NCI-H2196 treated with DMSO at 0.1 percent for 48 hours (cell line): Measurements from ENCODE around the gene FGF13.

Source experiments
- DNase-seq: peaks from one replicate; lab custom pipeline; 2025; ENCODE audit not compliant: unreplicated experiment; lab: John Stamatoyannopoulos, UW

The FGF13 gene

DNA sequence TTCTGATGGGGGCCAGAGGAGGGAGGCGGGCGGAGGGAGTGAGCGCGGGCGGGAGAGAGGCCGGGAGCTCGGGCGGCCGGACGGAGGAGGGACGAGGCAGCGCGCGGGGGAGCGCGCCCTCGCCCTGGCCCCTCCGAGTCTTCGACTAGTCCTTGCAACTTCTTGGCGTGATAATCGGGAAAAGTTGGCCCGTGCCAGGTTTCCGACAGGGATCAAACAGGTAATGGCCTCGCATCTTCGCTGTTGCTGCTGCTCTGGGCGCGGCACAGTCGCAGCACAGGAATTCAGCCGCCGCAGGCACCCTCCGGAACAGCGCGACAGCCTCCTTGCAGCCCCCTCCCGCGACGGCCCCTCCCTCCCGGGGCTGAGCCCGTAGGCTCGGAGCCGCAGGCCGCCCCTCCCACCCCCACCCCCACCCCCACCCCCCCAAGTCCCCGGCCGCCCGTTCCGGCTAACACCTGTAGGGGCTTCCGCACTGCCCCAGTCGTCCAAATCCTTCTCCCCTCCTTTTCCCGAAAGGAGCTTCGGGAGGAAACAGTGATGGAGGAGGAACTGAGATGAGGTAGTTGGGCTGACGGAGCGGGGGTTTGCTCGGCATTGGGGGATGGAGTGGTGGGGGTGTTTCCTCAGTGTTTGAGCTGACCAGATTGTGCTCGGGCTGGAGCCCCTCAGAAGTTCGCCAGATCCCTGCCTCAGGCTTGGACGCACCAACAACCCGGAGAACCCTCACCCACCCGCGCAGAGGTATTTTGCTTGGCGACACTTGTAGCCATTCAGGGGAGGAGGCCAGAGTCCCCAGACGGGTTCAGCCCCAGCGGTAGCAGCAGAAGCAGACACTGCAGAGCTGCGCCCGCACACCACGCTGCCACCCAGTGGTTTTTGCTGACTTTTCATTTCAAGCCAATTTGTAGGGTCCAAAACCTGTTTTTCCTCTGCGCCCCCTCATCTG, at the start of gene FGF13:
TSS of gene FGF13 (minus strand) at position 319 of the 949 bp plus-strand sequence. CDS start 714 bp downstream, outside the sequence.
- DNase-seq, result no peak

DNA sequence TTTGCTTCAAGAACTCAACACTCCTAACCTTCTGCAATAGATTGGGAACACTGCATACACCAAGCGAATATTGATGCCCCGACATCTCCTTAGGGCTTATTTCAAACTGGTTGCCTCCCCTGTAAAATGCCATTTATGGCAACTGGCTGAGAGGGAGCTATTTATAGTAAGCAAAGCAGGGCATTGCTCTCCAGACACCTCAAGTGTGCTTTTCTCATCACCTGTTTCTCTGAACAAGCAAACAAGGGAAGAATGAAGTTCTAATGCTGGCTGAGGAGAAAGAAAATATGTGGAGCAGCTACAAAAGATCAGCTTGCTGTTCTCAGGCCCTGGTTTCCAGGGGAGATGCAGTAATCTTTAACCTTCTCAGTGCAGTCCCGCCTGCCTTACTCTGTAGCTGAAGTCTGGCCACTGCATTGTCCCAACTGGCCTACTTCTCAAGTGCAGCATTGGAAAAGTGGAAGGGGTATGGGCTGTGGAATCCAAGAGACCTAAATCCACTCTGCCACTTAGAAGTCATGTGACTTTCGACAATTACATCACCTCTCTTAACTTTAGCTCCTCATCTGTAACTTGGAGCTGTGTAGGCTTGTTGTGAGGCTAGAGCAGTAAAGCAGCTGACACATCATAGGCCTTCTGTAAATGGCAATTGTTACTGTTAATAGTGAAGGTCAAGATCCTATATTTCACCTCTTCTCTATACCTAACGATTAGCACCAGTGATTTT, 47.9 kb upstream of the FGF13 start:
- DNase-seq, result no peak

DNA sequence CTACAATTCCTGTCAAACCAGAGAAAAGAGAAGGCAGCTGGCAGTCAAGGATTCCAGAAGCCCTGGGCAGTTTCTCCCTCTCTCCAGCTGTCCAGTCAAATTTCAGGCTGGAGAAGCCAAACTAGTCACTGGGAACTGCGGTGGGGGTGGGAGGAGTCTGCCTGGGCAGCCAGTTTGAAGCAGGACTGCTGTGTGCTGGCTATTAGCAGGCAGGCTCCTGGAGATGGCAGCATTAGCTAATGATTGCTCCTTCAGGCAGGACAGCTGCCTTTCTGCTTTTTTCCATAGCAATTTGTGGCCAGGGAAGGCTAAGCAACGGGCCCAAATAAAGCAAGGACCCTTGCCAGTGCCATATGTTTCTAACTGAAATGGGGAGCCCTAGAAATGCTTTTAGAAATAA, 44.7 kb upstream of the FGF13 start:
- no peak for DNase-seq

DNA sequence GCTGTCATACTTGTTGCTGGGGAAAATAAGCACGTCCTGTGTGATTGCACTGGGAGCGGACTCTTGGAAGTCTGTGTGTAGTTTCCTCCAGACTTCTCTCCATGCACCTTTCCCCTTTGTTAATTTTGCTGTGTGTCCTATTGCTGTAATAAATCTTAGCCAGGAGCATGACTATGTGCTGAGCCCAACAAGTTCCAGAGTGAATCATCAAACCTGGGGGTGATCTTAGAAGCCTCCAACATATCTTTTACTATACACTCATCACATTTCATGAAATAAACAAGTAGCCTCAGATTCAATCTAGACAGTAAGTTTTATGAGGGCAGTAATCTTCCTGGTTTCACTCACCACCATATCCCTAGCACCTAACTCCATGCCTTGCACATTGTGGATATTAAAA, 43.3 kb upstream of the FGF13 start:
- no peak for DNase-seq

DNA sequence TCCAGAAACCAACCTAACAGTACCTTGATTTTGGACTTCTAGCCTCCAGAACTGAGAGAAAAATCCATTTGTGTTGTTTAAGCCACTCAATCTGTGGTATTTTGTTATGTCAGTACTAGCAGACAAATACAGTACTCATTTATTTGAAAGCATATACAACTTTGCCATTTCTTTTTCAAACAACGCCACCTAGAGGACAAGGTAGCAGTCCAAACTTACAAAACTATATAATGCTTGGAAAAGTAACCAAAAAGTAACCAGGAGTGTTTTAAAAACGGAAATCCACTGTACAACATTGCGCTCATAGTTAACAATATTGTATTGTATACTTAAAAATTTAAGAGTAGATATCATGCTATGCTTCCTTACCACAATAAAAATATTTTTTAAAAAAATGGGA, 37.0 kb upstream of the FGF13 start:
- no peak for DNase-seq

DNA sequence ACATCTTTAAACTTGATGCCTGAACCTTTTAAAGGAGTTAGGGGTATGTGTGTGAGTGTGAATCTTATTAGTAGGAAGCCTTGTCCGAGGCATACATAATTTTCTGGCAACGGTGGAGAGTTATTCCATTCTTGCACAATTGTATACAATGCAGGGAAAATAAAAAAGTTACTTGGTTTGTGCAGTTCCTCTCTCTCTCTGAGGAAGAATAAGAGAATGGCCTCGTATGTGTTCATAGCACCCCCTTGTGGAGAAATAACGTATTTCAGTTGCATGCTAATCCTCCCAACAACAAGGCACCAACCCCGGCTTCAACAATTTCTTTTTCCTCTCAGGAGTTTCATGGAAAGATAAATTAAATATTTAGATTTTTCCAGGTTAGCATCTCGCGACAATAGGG, 33.7 kb upstream of the FGF13 start:
- DNase-seq, result no peak

DNA sequence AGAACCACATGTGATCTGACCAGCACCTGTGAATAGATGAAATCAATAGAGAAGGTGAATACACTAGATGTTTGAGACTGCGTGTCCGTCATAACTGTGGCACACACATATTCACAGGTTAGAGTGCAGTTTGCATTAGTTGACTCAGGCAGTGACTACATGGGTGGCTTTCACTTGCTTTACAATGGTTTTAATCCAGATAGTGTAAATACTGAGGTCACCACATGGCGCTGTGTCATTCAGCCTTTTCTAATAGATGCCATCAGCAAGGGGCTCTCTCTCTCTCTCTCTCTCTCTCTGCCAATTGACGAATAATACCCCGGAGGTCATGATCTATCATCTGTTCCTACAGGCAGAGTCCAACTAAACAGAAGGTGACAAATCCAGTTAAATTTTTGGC, 30.7 kb upstream of the FGF13 start:
- no peak for DNase-seq

DNA sequence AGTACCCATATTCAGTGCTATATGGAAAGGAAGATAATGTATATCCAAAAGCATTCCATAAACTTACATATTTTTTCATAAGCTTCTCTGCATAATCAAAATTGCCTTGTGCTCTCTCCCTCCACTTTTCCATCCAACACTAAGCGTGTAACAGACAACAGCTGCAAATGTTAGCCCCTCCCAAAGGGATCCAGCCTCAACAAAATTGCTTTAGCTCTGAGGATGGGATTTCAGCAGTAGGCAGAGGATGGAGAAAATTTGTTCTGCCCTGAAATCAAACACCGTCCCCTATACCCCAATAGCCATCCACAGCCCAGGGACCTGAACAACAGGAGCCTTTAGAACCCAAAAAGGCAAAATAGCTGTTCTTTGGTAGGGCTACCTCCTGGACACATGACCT, 28.8 kb upstream of the FGF13 start:
- no peak for DNase-seq

DNA sequence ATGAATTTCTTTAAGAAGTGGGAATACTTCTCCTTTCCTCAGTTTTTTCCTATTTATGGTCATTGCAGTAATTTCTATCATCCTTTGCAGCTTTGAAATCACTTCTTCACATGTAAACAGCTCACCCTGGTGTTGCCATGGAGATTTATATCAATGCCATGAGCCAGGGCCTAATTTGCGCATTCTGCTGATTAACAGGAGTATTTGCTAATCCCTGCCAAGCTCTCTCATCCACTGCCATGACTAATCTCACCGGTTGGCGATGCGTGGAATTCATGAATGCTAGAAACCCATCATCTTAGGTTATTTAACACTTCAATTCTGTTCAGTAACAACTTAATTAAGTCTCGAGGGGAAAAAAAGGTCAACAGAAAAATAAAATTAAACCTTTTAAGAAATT, 11.8 kb upstream of the FGF13 start:
- no peak for DNase-seq

DNA sequence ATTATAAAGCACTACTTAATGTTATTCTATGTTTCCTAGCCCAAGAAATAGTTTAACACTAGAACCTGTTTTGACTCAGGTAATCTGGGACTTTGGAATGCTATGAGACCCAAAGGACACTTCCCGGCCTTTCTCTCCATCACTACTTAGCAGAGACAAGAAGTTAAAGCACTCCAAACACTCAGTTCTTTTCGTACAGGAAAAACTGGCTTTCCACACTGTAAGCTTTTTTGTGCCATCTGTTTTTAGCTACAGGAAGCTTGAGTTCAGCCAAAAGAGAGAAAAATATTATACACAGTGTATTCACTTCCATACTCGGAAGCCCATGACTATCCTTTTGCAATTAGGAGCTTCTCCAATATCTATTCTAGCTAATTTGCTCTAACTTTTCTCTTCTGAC, 7.9 kb upstream of the FGF13 start:
- no peak for DNase-seq

DNA sequence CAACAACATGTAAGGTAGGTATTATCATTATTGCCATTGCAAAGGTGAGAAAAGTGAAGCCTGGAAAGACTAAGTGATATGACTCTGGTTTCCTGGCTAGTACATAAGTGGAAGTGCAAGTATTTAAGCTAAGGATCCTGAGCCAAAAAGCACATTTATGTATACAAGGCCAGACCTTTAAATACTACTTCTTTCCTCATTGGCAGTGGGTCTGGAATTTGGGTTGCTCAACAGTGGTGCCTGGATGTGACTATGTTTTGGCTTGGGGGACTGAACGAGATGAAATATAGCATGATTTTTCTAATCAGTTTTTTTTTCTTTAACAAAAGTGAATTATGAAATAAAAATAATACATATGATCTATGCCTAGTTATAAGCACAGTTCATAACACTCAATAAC, 7.4 kb upstream of the FGF13 start:
- no peak for DNase-seq

DNA sequence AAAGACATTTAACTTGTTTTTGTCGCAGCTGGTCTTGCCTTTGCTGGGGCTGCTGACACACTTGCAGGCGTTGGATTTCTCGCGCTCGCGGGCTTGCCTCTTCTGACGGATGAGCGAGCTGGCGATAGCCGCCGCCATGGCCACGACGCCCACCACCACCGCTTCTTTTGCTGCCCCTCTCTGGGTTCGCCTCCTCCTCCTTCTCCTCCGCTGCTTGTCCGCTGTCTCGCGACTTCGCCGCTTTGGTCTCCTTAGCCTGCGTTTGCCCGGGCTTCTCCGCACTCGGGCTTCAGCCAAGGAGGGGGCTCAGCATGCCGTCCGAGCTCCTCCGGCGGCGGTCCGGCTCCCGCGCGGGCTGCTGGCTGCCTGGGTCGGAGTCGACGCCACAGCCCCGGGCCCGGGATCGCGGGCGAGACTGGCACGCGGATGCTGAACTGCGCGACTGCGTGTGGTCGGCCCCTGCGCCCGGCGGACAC, 613 bp downstream of the FGF13 start:
- no peak for DNase-seq

DNA sequence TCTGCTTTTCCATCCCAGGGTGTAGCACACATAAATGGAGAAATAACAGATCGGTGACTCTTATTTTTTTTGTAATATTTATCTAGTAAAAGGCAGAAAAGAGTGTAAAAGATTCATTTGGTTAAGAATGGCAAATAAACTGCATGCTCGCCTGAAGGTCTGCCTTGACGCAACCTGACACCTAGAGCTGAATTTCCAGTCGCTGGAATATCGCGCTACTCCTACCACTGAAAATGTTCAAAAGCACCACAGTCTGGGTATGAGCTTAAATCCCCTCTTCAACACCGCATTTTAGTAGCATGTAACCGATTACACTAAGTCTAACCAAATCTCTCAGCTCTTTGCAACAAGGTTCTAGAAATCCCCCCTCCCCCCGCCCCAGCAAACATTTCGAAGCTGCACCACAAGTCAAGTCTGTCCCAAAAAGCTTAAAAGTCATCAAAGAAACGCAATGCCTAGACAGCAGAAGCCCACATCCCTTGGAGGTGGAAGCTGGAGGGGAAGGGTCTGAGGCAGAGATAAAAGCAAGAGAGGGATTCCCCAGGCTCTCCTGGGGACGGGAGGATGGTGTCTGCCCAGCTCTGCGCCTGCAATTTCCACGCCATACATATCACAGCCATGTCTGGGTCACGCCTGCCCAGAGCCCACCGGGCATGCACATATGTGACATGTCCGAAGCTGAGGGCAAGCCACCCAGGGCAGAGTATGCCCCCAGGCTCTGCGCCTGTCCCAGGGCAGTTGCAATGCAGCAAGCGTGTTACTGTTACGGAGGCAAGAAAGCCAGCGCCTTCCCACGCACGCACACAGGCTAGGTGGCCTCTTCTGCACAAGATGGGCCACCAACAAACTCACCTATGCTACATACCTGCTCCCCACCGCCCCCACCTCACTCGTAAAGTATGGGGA, 1.4 kb downstream of the FGF13 start:
- DNase-seq, result no peak

DNA sequence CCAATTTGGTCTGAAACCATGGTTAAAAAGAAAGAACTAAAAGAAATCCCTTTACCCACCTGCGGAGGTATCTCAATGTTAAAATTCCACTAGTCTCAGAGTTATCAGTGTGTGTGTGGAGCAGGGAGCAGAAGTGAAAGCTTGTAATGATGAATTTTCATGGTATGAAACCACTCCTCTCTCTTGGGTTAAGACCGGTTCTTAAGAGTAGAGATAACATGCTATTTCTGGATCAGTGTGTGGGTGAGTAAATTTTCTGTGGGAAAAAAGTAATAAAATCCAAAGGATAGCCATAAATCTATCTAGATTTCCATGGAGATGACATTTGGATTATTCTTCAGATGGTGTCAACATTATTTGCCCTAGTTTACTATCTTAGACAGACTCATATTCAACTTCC, 3.2 kb downstream of the FGF13 start:
- no peak for DNase-seq

DNA sequence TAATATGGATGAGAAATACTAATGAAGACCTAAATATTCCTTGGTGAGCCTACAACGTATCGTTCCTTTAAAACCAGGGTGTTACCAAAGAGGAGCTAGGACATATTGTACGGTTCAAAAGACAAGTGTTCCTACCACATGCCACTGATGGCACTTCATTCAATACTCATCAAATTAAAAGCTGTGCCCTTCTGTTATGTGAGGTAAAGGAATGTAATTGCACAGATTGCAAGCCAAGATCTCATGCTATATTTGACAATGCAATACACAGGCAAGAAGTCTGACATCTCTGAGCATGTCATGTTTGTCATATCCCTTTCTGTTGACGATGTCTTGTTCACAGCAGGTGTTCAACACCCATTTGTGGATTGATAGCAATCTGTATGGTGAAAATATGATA, 6.9 kb downstream of the FGF13 start:
- no peak for DNase-seq

DNA sequence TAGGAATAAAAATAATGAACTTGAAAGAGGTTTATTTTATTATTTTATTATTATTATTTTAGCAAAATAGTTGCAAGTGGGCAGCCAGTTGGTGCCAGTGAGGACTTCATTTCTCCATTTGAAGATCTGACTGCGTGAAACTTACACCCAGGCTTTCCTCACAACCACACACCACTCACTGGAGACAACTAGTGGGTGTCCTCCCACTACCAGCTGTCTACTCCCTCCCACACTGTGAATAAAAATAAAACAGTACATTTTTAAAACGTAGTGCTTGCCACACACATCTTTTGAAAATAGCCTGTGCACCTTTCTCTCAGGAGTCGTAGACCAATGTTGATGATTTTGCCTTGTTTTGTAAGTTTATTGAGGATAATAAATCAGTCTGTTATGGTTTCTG, 7.4 kb downstream of the FGF13 start:
- no peak for DNase-seq

DNA sequence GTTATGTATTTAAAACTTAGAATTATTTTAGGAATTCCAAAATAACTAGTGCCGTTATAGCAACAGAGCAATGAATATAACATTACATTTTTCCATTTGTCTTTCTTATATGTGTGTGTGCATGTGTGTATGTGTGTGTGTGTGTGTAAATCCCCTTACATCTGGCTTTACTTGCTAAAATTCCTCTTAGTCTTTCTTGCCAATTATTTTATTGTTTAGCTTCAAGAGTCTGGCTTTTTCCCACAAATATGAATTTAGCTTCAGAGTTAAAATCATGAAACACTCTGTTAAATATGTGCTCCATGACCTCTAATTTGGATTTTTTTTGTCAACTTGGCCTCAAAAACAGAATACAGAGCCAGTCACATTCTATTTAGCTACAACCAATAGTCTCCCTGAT, 18.9 kb downstream of the FGF13 start:
- DNase-seq, result no peak

DNA sequence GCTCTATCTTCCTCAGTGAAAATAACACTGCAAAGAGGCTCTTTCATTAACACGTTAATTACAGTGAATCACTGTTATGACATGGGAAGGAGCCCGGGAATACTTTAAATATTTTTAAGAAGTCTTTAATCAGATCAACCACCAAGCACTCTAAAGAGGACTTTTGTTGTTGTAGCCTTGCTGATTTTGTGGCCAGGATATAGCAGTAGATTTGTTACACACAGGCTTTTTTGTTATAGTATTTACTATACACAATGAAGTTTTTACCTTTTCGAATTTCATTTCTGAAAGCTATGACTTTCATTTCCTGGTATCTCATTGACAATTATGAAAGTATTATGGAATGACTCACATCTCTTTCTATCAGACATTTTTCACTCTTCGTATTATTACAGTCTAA, 20.3 kb downstream of the FGF13 start:
- DNase-seq, result no peak

DNA sequence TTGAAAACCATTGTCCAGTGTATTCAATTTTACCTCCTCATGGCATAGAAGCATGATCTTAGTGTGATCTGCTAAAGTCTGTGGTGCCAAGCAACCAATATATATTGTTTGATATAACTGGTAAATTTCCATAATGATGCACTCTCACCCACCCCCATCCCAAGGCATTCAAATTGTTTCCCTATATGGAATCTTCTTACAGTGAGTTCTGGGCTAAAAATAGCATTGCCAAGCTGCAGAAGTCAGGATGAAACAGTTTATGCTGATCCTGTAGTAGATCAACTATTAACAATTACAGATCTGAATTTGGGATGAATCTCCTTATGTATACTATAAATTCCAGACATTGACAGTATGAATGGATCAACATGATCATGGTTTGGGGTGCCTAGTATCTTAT, 20.9 kb downstream of the FGF13 start:
- DNase-seq, result no peak

DNA sequence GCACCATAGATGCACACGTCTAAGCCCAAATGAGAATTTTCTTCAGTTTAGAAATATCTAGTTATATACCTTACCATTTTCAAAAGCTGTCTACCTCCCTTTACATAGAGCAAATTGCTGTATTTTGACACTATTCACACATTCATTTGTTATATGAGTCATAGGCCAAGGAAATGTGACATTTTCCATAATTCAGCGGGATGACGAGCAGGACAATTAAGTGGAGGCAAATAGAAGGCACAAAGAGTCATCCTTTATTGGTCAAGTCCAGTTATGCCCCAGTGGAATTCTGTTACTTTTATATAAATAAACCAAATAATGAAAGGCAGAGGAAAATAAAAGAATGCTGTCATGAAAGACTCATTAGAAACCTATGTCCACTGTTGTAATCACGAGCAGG, 27.9 kb downstream of the FGF13 start:
- no peak for DNase-seq

DNA sequence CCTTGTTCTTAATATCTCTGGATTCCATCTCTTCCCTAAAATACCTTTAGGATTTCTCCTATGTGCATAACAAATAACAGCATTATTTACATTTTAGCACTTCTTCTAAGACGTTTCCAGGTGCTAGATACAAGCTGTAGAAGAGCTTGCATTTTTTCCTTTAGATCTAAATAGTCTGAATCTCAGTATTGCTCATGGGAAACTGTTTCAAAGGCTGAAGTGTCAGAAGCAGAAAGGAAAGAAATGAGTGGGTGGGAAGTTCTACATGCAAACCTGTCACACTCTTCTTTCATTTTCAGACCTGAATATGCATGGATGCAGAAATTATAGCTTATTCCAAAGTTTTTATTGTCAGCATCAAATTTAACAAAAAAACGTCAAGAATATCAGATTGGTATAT, 41.8 kb downstream of the FGF13 start:
- no peak for DNase-seq
